Fibroblast of the aortic adventitia (primary cell): Measurements from ENCODE around the gene OOSP4A. TPM values are rescaled to one million over a fixed set of nuclear protein-coding genes. Genes with fewer than 3 reads are reported as not detected.

Experiments
- DNase-seq: peaks from one replicate; pipeline ENCODE4 v3.0.0-alpha.2; 2010; ENCODE audit warnings: low read depth
- H3K4me3 ChIP-seq: 2 replicates; pipeline ENCODE4 v1.5.1; 2011; ENCODE audit warnings: low read depth, mild to moderate bottlenecking, control low read depth, low read length, moderate library complexity
- CTCF ChIP-seq: IDR thresholded peaks from 2 replicates; pipeline ENCODE4 v1.5.1; 2011; ENCODE audit warnings: mild to moderate bottlenecking, low read length, control low read depth, inconsistent platforms; ENCODE audit not compliant: insufficient read depth
- total RNA-seq: library from RNA; depleted of rRNA; stranded (reverse); fragments of >200 nt; gene quantifications from 2 replicates; pipeline ENCODE4 v1.2.3, GENCODE V29; 2012; ENCODE audit warnings: low replicate concordance

The OOSP4A gene
- total RNA-seq, result not detected in 2 replicates

DNA sequence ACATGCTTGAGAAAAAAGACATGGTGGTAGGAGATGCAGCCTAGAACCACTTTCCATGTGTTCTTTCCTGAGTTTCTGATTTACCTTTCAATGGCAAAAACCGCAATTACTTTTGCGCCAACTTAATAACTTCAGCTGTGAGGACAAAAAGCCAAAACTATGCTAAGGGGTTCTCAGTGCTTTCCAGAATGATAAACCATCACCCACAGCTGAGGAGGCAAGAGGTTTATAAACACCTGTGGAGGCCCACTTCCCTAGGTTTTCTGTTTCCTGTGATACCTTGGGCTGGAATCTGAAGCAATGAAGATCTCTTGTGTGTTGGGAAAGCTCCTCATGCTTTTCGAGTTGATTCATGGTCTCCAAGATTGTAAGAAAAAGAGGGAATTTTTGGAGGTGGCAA is at the start of gene OOSP4A:
TSS of gene OOSP4A (plus strand) at position 301 of the 400 bp plus-strand sequence. CDS start at position 301, 0 bp downstream.
- H3K4me3 ChIP-seq, result no peak within 1 kb of the TSS
- no peak for TF ChIP-seq CTCF
- no peak for DNase-seq

GRCh38 chr11:59918480-59918879 is 45.4 kb upstream of the OOSP4A start:
- DNase-seq, result peak; percentile 29

DNA sequence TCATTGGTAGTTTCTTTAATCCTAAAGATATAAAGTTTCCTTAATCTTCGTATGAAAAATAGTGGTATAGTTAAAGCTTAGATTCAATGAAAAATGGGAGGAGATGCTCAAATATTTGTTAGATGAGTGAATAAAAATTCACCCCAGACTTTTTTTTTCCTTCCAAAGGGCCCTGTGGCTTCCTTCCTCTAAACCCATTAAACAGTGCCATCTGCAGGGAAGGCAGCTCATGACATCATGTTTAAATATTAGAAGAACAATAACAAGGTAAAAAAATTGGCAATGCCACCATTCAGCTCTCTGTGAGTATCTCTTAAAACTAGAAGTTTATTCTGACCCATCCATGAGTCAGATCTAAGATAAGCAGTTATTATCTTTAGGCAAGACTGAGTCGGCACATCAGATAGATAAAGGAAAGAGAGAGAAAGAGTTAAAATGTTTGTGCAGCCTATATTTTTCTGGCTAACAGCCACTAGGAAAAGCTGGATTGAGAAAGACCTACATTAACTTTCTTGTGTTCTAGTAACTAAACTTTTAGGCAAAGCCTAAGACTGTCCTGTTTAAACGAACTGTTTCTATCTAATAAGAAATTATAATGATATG is 44.7 kb upstream of the OOSP4A start:
- no peak overlapping the region for H3K4me3 ChIP-seq
- peak; percentile 45 for DNase-seq
- TF ChIP-seq CTCF, result peak; percentile 38

More at GRCh38 chr11:59918480-59918879, 45.4 kb upstream of the OOSP4A start:
- no peak overlapping the region for H3K4me3 ChIP-seq
- no peak for TF ChIP-seq CTCF

DNA sequence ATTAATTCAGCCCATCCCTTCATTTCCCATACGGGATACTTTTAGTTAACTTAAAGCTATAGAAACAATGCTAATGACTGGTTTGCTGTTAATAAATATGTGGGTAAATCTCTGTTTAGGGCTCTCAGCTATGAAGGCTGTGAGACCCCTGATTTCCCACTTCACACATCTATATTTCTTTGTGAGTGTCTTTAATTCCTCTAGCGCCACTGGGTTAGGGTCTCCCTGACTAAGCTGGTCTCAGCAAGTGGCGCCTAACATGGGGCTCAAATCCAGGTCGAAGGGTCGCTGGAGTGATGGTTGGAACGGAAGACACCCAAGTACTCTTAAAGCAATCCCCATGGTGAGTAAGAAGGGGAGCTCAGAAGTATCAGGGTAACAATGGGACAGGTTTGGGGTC is 40.0 kb upstream of the OOSP4A start:
- no peak overlapping the region for H3K4me3 ChIP-seq
- TF ChIP-seq CTCF, result no peak
- DNase-seq, result peak; percentile 1

DNA sequence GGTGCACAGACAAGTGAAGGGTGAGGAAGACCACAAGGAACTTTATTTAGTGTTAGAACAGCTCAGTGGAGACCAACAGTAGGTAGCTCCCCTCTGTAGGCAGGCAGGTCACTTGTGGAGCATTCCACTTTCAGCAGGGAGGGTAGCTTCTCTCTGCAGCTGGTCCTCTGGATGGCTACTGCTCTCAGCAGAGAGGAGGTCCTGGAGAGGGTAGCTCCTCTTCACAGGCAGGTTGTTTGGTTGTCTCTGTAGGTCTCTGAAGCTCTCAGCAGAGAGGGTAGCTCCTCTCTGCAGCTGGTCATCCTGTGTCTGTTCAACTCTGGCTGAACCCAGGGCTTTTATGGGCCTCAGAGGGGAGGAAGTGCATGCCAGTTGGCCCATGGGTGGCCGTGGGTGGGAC is 32.1 kb upstream of the OOSP4A start:
- no peak for DNase-seq
- no peak overlapping the region for H3K4me3 ChIP-seq
- no peak for TF ChIP-seq CTCF

- DNase-seq, result no peak
- no peak within 1 kb of the TSS for H3K4me3 ChIP-seq
- TF ChIP-seq CTCF, result no peak
Measured at GRCh38 chr11:59938132-59938531, 25.7 kb upstream of the OOSP4A start, which contains the start of gene OOSP1. TSS of gene OOSP1 (plus strand) at chr11:59938432. CDS start at chr11:59938455, 23 bp downstream.

GRCh38 chr11:59938718-59939117 is 25.1 kb upstream of the OOSP4A start:
- TF ChIP-seq CTCF, result no peak
- DNase-seq, result no peak
- no peak overlapping the region for H3K4me3 ChIP-seq
